Epithelial cell of esophagus (primary cell): ENCODE data around the gene HLA-F.

Experiments used
- DNase-seq: peaks from one replicate; pipeline ENCODE4 v3.0.0; 2010; ENCODE audit warnings: low read depth
- H3K4me3 ChIP-seq: 2 replicates; pipeline ENCODE4 v1.5.1; 2011; ENCODE audit warnings: mild to moderate bottlenecking, low read length, control low read depth
- TF ChIP-seq, protein P1 (sequence below): IDR thresholded peaks from 2 replicates; pipeline ENCODE4 v1.5.1; 2011; ENCODE audit warnings: low read depth, mild to moderate bottlenecking, low read length, control low read depth, inconsistent platforms; ENCODE audit not compliant: insufficient read depth; ENCODE audit errors: missing control alignments

The HLA-F gene

DNA sequence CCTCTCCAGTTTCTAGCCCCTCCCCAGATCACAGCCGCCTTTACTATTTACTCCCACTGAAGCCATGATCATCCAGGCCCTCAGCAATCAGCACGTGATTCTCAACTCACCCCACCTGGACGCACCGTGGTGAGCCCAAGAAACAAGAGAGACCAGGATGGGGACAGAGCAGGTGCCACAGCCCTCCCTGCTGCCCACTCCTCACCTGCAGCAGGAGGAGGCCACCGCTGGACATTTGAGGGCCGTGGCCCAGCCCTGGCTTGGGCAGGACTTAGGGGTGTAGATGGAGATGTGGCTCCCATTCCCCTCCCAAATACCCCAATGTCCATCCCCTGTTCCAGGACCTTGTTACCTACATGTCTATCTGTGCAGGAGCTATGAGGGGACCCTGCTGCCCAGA, 20.3 kb downstream of the HLA-F start:
- TF ChIP-seq, protein P1, sequence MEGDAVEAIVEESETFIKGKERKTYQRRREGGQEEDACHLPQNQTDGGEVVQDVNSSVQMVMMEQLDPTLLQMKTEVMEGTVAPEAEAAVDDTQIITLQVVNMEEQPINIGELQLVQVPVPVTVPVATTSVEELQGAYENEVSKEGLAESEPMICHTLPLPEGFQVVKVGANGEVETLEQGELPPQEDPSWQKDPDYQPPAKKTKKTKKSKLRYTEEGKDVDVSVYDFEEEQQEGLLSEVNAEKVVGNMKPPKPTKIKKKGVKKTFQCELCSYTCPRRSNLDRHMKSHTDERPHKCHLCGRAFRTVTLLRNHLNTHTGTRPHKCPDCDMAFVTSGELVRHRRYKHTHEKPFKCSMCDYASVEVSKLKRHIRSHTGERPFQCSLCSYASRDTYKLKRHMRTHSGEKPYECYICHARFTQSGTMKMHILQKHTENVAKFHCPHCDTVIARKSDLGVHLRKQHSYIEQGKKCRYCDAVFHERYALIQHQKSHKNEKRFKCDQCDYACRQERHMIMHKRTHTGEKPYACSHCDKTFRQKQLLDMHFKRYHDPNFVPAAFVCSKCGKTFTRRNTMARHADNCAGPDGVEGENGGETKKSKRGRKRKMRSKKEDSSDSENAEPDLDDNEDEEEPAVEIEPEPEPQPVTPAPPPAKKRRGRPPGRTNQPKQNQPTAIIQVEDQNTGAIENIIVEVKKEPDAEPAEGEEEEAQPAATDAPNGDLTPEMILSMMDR, result no peak
- no peak for DNase-seq
- H3K4me3 ChIP-seq, result no peak overlapping the region

DNA sequence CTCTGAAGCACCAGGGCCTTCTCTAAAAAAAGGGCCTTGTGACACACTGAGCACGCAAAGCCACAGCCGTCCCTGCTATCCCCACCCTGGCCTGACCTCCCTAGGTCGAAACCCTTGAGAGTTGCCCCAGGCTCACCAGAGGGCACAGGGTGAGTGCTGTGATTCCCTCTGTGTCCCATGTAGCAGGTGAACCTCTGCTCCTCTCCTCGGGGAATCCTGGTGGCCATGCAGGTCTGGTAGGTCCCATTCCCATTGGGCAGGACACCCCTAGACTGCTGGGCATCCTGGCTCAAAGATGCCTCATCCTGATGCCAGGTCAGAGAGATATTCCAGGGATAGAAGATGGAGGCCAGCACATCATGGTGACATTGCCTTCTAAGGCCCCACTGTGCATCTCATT, 20.9 kb downstream of the HLA-F start:
- TF ChIP-seq, protein P1, result no peak
- DNase-seq, result no peak
- no peak overlapping the region for H3K4me3 ChIP-seq

DNA sequence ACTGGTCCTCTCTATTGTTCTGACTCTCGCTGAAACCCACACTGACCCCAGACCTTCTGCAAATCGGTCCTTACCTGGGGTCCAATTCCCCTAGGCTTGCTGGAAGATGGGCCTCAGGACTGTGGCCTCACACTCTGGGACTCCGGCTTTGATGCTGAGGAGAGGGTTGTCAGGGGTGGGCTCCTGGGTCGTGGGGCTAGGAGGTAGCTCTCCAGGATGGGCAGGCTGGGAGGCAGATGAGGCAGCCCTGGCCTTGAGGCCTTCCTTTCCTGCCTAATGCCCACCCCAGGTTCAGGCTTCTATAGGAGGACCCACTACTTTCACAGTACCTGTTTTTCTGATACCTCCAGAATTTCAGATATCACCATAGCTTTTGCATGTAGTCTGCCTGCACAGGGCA, 21.4 kb downstream of the HLA-F start:
- TF ChIP-seq, protein P1, result no peak

DNA sequence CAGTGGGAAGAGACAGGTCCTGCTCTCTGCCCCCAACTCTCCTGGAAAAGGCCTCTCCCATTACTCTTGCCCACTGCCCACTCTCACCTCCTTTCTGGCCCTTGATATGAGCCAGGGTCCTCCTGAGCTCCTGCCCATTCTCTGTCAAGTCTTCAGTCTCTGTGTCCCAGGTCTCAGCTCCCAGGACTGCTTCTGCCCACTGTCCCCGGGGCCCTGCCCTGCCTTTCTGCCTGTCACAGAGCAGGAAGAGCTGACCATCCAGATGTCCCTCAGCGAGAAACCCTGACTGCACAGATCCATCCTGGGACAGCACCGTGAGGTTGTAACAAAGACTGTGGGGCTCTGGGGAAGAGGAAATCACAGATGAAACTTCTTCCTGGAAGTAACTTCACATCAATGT, 22.2 kb downstream of the HLA-F start:
- no peak overlapping the region for H3K4me3 ChIP-seq
- DNase-seq, result no peak
- TF ChIP-seq, protein P1, result no peak

More for the DNA sequence above, 21.4 kb downstream of the HLA-F start:
- no peak for DNase-seq
- H3K4me3 ChIP-seq, result no peak overlapping the region

DNA sequence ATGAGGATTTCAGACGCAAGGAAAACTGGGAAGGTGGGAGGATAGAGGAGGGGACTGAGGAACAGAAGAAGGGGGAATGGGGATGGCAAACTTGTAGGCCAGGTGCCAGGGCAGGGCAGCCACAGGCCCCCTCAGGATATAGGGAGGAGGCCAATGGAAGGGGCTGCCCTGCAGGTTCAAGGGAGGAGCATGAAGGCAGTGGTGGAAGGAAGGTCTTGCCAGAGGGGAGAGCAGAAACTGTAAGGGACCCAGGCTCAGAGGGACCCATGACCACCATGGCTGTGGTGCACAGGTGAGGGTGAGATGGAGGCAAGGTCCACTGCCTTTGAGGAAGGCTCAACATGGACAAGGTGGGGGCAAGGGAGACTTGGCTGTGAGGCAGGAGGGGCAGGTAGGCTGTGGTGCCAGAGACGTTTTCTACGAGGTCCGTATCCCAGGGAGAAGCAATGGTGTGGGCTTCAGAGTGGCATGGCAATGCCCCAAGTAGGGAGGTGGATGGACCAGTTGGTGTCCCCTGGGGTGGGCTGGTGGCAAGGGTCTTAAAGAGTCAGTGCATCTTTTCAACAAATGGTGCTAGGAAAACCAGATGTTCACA, 22.7 kb downstream of the HLA-F start:
- TF ChIP-seq, protein P1, result no peak
- no peak for DNase-seq
- no peak overlapping the region for H3K4me3 ChIP-seq

DNA sequence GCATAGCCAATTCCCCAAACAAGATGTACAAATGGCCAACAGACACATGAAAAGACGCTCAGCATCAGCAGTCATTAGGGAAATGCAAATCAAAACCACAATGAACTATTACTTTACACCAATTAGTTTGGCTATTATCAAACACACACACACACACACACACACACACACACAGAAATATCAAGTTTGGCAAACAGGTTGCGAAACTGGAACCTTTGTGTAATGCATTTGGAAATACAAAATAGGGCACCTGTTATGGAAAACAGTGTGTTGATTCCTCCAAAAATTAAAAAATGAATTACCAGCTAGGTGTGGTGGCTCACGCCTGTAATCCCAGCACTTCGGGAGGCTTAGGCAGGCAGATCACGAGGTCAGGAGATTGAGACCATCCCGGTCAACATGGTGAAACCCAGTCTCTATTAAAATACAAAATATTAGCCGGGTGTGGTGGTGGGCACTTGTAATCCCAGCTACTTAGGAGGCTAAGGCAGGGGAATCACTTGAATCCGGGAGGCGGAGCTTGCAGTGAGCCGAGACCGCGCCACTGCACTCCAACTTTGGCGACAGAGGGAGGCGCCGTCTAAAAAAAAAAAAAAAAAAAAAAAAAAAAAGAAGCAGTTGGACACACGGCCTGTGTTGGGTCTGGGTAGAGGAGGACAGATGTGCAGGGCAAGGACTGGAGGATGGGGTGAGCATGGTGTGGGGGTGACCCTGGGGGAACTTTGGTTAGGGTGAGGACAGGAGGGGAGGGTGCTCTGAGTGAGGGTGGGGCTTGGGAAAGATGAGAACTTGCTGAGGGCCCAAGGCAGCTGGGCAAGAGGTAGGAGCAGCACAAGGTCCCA, 23.8 kb downstream of the HLA-F start:
- peak; percentile 17 for DNase-seq
- H3K4me3 ChIP-seq, result no peak overlapping the region
- TF ChIP-seq, protein P1, result no peak

DNA sequence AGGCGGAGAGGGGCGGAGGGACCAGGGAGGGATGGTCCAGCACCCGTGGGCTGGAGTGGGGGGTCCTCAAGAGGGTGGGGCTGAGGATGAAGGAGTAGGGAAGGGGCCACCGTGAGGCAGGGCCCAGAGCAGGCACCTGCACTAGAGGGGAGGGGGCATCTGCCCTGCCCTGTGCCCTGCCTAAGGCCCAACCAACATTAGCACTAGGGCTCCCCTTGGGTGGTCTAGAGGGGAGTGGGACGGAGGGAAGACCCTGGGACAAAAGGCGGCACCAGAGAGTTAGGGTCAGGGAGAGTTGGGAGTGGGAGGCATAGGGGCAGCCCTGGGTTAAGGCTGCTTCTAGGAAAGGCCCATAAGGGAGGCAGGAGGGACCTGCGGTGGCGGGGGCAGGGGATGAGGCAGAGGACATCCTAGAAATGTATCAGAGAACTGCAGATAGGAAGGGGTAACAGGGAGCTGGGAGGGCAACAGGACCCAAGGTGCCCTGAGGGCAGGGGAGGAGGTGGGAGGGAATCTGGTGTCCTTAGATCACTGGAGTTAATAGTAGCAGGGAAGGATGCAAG, 24.5 kb downstream of the HLA-F start:
- TF ChIP-seq, protein P1, result no peak
- peak overlapping the region; percentile 82 for H3K4me3 ChIP-seq
- DNase-seq, result no peak
